OCI-LY3 (cell line): ENCODE results near the gene LPCAT4.

ENCODE experiments used
- H2AFZ ChIP-seq: fragments of 200-600, 300-600 bp; shearing (Covaris generic); 2 replicates; pipeline ENCODE4 v1.6.0; 2014; ENCODE audit warnings: antibody characterized with exemption, low read depth, low read length
- H3K27ac ChIP-seq: fragments of 200-600, 300-600 bp; sonication (generic); 2 replicates; pipeline ENCODE4 v1.5.1; 2014; ENCODE audit warnings: mild to moderate bottlenecking, low read length, moderate library complexity, mixed read lengths
- H3K27me3 ChIP-seq: fragments of 200-600, 300-600 bp; sonication (generic); 2 replicates; pipeline ENCODE4 v1.6.1; 2014; ENCODE audit warnings: low read depth, low read length, mixed read lengths
- H3K36me3 ChIP-seq: fragments of 200-600, 300-600 bp; sonication (generic); replicated peaks from 2 replicates; pipeline ENCODE3; 2014; ENCODE audit warnings: low read depth, low read length, mixed read lengths
- H3K4me1 ChIP-seq: fragments of 300-600, 200-600 bp; sonication (generic); 2 replicates; pipeline ENCODE4 v1.6.1; 2014; ENCODE audit warnings: low read length, mixed read lengths
- H3K4me2 ChIP-seq: fragments of 200-600, 300-600 bp; sonication (generic); 2 replicates; pipeline ENCODE4 v1.6.1; 2014; ENCODE audit warnings: low read length, mixed read lengths
- H3K4me3 ChIP-seq: fragments of 300-600, 200-600 bp; sonication (generic); 2 replicates; pipeline ENCODE4 v1.5.1; 2014; ENCODE audit warnings: antibody characterized with exemption, mild to moderate bottlenecking, low read length, moderate library complexity
- H3K79me2 ChIP-seq: fragments of 300-600, 200-600 bp; shearing (Covaris generic); 2 replicates; pipeline ENCODE4 v1.6.1; 2014; ENCODE audit warnings: mild to moderate bottlenecking, low read length, mixed read lengths
- H3K9ac ChIP-seq: fragments of 300-600, 200-600 bp; shearing (Covaris generic); 2 replicates; pipeline ENCODE4 v1.6.0; 2014; ENCODE audit warnings: mild to moderate bottlenecking, low read length, moderate library complexity
- H3K9me3 ChIP-seq: fragments of 200-600, 300-600 bp; shearing (Covaris generic); 2 replicates; pipeline ENCODE4 v1.6.1; 2014; ENCODE audit warnings: low read length, mixed read lengths; ENCODE audit not compliant: insufficient read depth
- H4K20me1 ChIP-seq: fragments of 200-600, 300-600 bp; sonication (generic); 2 replicates; pipeline ENCODE4 v1.6.1; 2016; ENCODE audit warnings: low read length, mixed read lengths; ENCODE audit not compliant: insufficient read depth
- EZH2phosphoT487 ChIP-seq: fragments of 200-600 bp; shearing (Covaris generic); IDR thresholded peaks from 2 replicates; pipeline ENCODE4 v1.6.1; 2018; ENCODE audit warnings: antibody characterized with exemption, mixed run types, low read depth
- TF ChIP-seq, protein P1 (sequence below): fragments of 200-600, 300-600 bp; sonication (generic); IDR thresholded peaks from 2 replicates; pipeline ENCODE4 v1.5.1; 2014; ENCODE audit warnings: antibody characterized with exemption, low read length, low read depth

LPCAT4 gene

DNA sequence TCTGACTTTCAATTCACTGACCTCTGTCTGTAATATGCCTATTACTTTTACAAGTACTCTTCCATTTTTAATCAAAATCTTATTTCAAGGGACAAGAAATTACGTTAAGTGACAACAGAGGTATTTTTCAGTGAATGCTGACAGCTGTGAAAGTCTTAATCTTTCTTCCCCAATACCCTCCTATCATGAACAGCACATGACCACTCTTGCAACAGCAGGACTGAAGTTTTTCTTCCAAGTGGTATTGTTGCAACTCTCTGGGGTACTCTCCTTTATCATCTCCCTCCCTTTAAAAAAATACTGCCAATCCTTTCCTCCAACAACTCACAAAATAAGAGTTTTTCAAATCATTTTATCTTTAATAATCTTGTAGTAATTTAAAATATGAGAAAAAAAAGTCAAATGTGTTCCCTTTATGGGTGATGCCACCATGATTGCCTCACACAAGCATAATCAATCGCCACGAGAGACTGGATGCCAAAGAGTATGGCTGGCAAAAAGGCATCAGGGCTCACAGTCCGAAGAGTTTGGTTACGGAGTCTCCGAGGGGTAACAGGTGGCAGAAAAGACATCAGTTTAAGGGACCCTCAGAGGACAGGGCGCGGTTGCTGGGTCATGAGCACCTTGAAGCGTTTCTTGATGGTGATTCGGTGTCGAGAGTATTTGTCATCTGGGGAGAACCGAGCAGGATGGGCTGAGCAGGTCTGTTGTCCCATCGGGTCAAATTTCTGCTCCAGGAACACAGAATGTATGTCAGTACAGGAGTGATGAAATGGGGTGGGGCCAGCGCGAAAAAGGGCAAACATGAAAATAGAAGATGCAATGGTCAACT is 25.4 kb downstream of the LPCAT4 start:
- TF ChIP-seq EZH2phosphoT487 = no peak
- TF ChIP-seq, protein P1, sequence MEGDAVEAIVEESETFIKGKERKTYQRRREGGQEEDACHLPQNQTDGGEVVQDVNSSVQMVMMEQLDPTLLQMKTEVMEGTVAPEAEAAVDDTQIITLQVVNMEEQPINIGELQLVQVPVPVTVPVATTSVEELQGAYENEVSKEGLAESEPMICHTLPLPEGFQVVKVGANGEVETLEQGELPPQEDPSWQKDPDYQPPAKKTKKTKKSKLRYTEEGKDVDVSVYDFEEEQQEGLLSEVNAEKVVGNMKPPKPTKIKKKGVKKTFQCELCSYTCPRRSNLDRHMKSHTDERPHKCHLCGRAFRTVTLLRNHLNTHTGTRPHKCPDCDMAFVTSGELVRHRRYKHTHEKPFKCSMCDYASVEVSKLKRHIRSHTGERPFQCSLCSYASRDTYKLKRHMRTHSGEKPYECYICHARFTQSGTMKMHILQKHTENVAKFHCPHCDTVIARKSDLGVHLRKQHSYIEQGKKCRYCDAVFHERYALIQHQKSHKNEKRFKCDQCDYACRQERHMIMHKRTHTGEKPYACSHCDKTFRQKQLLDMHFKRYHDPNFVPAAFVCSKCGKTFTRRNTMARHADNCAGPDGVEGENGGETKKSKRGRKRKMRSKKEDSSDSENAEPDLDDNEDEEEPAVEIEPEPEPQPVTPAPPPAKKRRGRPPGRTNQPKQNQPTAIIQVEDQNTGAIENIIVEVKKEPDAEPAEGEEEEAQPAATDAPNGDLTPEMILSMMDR = no peak
- H2AFZ ChIP-seq = no peak overlapping the region
- peaks cover 21% of the 10 kb centered on the region for H3K36me3 ChIP-seq
- no peaks in the 10 kb centered on the region for H4K20me1 ChIP-seq
- no peak overlapping the region for H3K27ac ChIP-seq
- no peaks in the 10 kb centered on the region for H3K27me3 ChIP-seq
- no peaks in the 10 kb centered on the region for H3K9me3 ChIP-seq
- H3K9ac ChIP-seq = no peak overlapping the region
- H3K4me2 ChIP-seq = peak overlapping the region; percentile 21
- peaks cover 14% of the 10 kb centered on the region for H3K4me1 ChIP-seq
- H3K79me2 ChIP-seq = peaks cover 21% of the 10 kb centered on the region
- H3K4me3 ChIP-seq = peak overlapping the region; percentile 82

DNA sequence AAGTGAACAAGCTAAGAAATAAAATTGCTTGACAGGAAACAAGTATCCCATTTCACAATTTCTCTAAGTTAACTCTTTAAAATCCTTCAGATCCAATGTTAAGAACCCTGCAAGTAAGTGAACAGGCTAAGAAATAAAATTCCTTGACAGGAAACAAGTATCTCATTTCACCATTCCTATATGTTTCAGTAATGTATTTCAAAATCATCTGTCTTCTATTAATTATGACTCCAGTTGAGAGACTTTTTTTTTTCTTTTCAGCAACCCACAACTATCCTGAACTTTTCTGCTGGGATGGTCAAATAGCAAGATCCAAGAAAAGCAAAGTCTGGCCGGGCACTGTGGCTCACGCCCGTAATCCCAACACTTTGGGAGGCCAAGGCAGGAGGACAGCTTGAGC is 27.1 kb downstream of the LPCAT4 start:
- H3K27me3 ChIP-seq = no peaks in the 10 kb centered on the region
- peaks cover 21% of the 10 kb centered on the region for H3K79me2 ChIP-seq
- H3K4me2 ChIP-seq = no peak overlapping the region
- no peak overlapping the region for H2AFZ ChIP-seq
- H4K20me1 ChIP-seq = no peaks in the 10 kb centered on the region
- no peak overlapping the region for H3K9ac ChIP-seq
- peaks cover 30% of the 10 kb centered on the region for H3K4me1 ChIP-seq
- TF ChIP-seq EZH2phosphoT487 = no peak
- TF ChIP-seq, protein P1 = no peak
- H3K9me3 ChIP-seq = no peaks in the 10 kb centered on the region
- no peak overlapping the region for H3K4me3 ChIP-seq
- H3K27ac ChIP-seq = no peak overlapping the region
- H3K36me3 ChIP-seq = peaks cover 21% of the 10 kb centered on the region

DNA sequence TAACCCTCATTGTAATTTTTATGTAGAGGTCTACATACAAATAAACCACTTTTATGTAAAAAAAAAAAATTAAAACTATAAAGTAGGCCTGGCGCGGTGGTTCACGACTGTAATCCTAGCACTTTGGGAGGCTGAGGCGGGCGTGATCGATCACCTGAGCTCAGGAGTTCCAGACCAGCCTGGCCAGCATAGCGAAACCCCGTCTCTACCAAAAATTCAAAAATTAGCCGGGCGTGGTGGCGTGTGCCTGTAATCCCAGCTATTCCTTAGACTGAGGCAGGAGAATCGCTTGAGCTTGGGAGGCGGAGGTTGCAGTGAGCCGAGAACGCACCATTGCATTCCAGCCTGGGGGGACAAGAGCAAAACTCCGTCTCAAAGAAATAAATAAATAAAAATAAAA is 28.6 kb downstream of the LPCAT4 start:
- Histone ChIP-seq H3K27me3 (no peaks in the 10 kb centered on the region), H2AFZ (no peak overlapping the region), H4K20me1 (no peaks in the 10 kb centered on the region), H3K4me2 (peak overlapping the region; percentile 85), H3K27ac (no peak overlapping the region), H3K9me3 (no peaks in the 10 kb centered on the region), H3K4me3 (peak overlapping the region; percentile 88), H3K79me2 (peaks cover 21% of the 10 kb centered on the region), H3K36me3 (peaks cover 21% of the 10 kb centered on the region), H3K4me1 (peaks cover 39% of the 10 kb centered on the region), H3K9ac (no peak overlapping the region)
- TF ChIP-seq, protein P1 = no peak
- TF ChIP-seq EZH2phosphoT487 = no peak

DNA sequence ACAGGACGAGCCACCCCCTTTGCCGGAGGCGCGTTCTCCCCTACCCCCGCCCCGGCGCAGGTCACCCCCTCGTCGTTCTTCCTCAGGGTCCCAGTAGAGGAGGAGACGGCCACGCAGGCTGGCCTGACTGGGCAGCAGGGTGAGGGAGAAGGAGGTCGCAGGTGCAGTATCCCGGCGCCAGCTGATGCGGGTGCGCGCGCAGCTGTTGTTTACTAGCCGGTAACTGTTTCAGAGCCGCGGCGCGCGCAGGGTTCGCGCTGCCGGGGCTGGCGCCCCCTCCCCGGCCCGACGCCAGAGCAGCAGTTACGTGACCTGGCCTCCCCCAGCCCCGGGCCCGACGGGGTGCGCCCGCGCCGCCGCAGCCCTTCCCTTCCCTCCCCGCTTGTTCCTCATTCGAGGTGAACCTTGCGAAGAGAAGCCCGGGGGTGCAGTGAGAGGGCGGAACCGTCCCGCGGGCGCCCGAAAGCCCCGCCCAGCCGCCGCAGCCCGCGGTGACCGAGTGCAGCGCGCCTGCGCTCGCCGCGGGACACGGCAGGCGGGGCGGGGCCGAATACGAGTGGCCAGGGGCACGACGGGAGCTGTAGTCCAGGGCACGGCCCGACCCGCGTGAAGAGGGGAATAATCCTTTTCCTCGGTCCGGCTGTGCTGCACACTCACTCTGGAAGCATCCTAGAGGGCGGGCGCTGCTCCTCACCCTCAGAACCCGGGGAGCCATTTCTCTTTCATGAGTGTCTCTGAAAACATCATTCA is 29.3 kb downstream of the LPCAT4 start, which contains the start of gene SLC12A6:
Gene SLC12A6, minus strand, starts transcription at position 225 of the 750 bp plus-strand sequence. CDS start 1,101 bp downstream, outside the sequence.
- Histone ChIP-seq H3K9ac (peak within 1 kb of the TSS; percentile 72), H3K4me3 (peak within 1 kb of the TSS; percentile 88), H3K4me2 (peak within 1 kb of the TSS; percentile 91), H3K36me3 (peaks cover 21% of the 10 kb centered on the region), H3K79me2 (peaks cover 19% of the 10 kb centered on the region), H4K20me1 (no peaks in the 10 kb centered on the region), H2AFZ (peak within 1 kb of the TSS; percentile 79), H3K9me3 (no peaks in the 10 kb centered on the region), H3K27ac (peak within 1 kb of the TSS; percentile 38), H3K27me3 (no peaks in the 10 kb centered on the region), H3K4me1 (peaks cover 36% of the 10 kb centered on the region)
- no peak for TF ChIP-seq EZH2phosphoT487
- TF ChIP-seq, protein P1 = no peak
